ENCODE results near the gene TIFAB.

GRCh38 chr5:135454946-135455345 is 2.8 kb upstream of the TIFAB start:
- TF ChIP-seq POLR2AphosphoS5 (IDR thresholded peaks at IDR 0.05) (no peak), POLR2A (IDR thresholded peaks at IDR 0.05) (no peak), CTCF (IDR thresholded peaks at IDR 0.05) (no peak), EP300 (IDR thresholded peaks at IDR 0.05) (no peak)
